HepG2 (cell line): Measurements from ENCODE around the gene COMT. TPM values are rescaled to one million over a fixed set of nuclear protein-coding genes. Genes with fewer than 3 reads are reported as not detected.

Experiments
- HBP1 ChIP-seq: IDR thresholded peaks from 2 replicates; pipeline ENCODE4 v1.6.1; 2016; ENCODE audit warnings: low read depth, control low read depth
- MAZ ChIP-seq, 2 experiments: sonication (generic) in 1 of 2; formaldehyde crosslinking in 1 of 2; IDR thresholded peaks; 2 replicates each; pipeline versions ENCODE4 v1.5.0 to v1.6.1; 2012 to 2020; ENCODE audit warnings: low read depth in 2 of 2, mild to moderate bottlenecking in 2 of 2, borderline replicate concordance in 1 of 2, improper control_type of control experiment in 1 of 2, low read length in 1 of 2, missing genetic modification reagents in 1 of 2, moderate library complexity in 1 of 2
- MYNN ChIP-seq: sonication (generic); formaldehyde crosslinking; IDR thresholded peaks from 2 replicates; pipeline ENCODE4 v1.4.0; 2020; ENCODE audit warnings: mild to moderate bottlenecking, low read depth, missing genetic modification reagents
- NRL ChIP-seq: sonication (generic); formaldehyde crosslinking; IDR thresholded peaks from 2 replicates; pipeline ENCODE4 v1.5.0; 2020; ENCODE audit warnings: missing genetic modification reagents, mild to moderate bottlenecking, moderate library complexity, borderline replicate concordance
- RAD21 ChIP-seq: fragments of 450-650 bp; formaldehyde crosslinking; IDR thresholded peaks from 2 replicates; pipeline ENCODE4 v1.5.0; 2020; ENCODE audit warnings: mild to moderate bottlenecking
- STAG1 ChIP-seq: sonication (generic); formaldehyde crosslinking; IDR thresholded peaks from 2 replicates; pipeline ENCODE4 v1.4.0; 2020; ENCODE audit warnings: missing genetic modification reagents
- XRCC5 ChIP-seq: fragments of 200-400 bp; formaldehyde crosslinking; optimal IDR thresholded peaks from 2 replicates; pipeline ENCODE3; 2017; ENCODE audit warnings: mild to moderate bottlenecking, low read length
- YY1 ChIP-seq: IDR thresholded peaks from 2 replicates; pipeline ENCODE4 v1.6.1; 2011; ENCODE audit warnings: low read length, low read depth, moderate library complexity, mild to moderate bottlenecking; ENCODE audit not compliant: insufficient read depth, insufficient replicate concordance
- ZEB1 ChIP-seq: IDR thresholded peaks from 2 replicates; pipeline ENCODE4 v1.6.1; 2012; ENCODE audit warnings: mild to moderate bottlenecking, low read depth, inconsistent platforms; ENCODE audit not compliant: insufficient replicate concordance
- ZFY ChIP-seq: sonication (generic); formaldehyde crosslinking; IDR thresholded peaks from 2 replicates; pipeline ENCODE4 v1.4.0; 2020; ENCODE audit warnings: missing genetic modification reagents
- ZNF296 ChIP-seq: sonication (generic); formaldehyde crosslinking; conservative IDR thresholded peaks from 2 replicates; pipeline ENCODE4 v1.5.0; 2020; ENCODE audit warnings: mild to moderate bottlenecking, missing genetic modification reagents
- ZNF570 ChIP-seq: sonication (generic); formaldehyde crosslinking; IDR thresholded peaks from 2 replicates; pipeline ENCODE4 v1.4.0; 2020; ENCODE audit warnings: mild to moderate bottlenecking, missing genetic modification reagents, borderline replicate concordance
- ZNF619 ChIP-seq: sonication (generic); formaldehyde crosslinking; IDR thresholded peaks from 2 replicates; pipeline ENCODE4 v1.4.0; 2020; ENCODE audit warnings: mild to moderate bottlenecking, missing genetic modification reagents
- ZNF839 ChIP-seq: sonication (generic); formaldehyde crosslinking; IDR thresholded peaks from 2 replicates; pipeline ENCODE4 v1.4.0; 2020; ENCODE audit warnings: missing genetic modification reagents, mild to moderate bottlenecking, borderline replicate concordance
- ZNF891 ChIP-seq: sonication (generic); formaldehyde crosslinking; IDR thresholded peaks from 2 replicates; pipeline ENCODE4 v1.5.0; 2020; ENCODE audit warnings: mild to moderate bottlenecking, missing genetic modification reagents
- polyA plus RNA-seq, 8 experiments: library from polyadenylated mRNA; depleted of rRNA in 3 of 8; stranded (reverse) in 7 of 8; unstranded in 1 of 8; fragments of >200 nt; fragmentation: Illumina TruSeq in 4 of 8; extraction: Trizol in 4 of 8; gene quantifications; 2 replicates each; pipeline versions ENCODE4 v1.2.1 to v1.2.3, GENCODE V29; 2011 to 2016; ENCODE audit warnings: low read depth in 4 of 8, missing spikeins in 1 of 8, mixed read lengths in 1 of 8; ENCODE audit not compliant: insufficient read depth in 1 of 8
- total RNA-seq, 5 experiments: library from RNA; depleted of rRNA; stranded (reverse); fragments of >200 nt; fragmentation: Illumina TruSeq; extraction: Trizol; gene quantifications; 2 replicates each; pipeline ENCODE4 v1.2.3, GENCODE V29; 2016; ENCODE audit warnings: low read depth in 1 of 5
- TF ChIP-seq, protein P1 (sequence below): sonication (generic); formaldehyde crosslinking; IDR thresholded peaks from 2 replicates; pipeline ENCODE4 v1.4.0; 2020; ENCODE audit warnings: mild to moderate bottlenecking, missing genetic modification reagents
- TF ChIP-seq, protein P2 (sequence below): sonication (generic); formaldehyde crosslinking; IDR thresholded peaks from 2 replicates; pipeline ENCODE4 v1.4.0; 2020; ENCODE audit warnings: missing genetic modification reagents, low read depth, mild to moderate bottlenecking, borderline replicate concordance
- TF ChIP-seq, protein P3 (sequence below): sonication (generic); formaldehyde crosslinking; IDR thresholded peaks from 2 replicates; pipeline ENCODE4; 2020; ENCODE audit warnings: missing genetic modification reagents, mild to moderate bottlenecking, borderline replicate concordance

COMT gene
- total and polyA plus RNA-seq, 2 of the 13 experiments (the other 11 are each of a cell fraction or from before 2014, with no cell fraction given) = 156 to 162 TPM

GRCh38 chr22:19909350-19910179, 32.0 kb upstream of the COMT start (continued):
- TF ChIP-seq, protein P1, sequence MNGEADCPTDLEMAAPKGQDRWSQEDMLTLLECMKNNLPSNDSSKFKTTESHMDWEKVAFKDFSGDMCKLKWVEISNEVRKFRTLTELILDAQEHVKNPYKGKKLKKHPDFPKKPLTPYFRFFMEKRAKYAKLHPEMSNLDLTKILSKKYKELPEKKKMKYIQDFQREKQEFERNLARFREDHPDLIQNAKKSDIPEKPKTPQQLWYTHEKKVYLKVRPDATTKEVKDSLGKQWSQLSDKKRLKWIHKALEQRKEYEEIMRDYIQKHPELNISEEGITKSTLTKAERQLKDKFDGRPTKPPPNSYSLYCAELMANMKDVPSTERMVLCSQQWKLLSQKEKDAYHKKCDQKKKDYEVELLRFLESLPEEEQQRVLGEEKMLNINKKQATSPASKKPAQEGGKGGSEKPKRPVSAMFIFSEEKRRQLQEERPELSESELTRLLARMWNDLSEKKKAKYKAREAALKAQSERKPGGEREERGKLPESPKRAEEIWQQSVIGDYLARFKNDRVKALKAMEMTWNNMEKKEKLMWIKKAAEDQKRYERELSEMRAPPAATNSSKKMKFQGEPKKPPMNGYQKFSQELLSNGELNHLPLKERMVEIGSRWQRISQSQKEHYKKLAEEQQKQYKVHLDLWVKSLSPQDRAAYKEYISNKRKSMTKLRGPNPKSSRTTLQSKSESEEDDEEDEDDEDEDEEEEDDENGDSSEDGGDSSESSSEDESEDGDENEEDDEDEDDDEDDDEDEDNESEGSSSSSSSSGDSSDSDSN (CRISPR knock-in tag) = 0 out of 2 replicates have a peak, but pooled peaks have one; percentile 26
- TF ChIP-seq RAD21 (CRISPR knock-in tag) (peak; percentile 95), ZNF570 (no peak), ZNF296 (CRISPR knock-in tag) (no peak), ZFY (no peak), ZNF891 (CRISPR knock-in tag) (peak; percentile 79; the same call in 1 of the 2 replicates), YY1 (peak; percentile 39), XRCC5 (peak; percentile 33), MAZ (IDR thresholded peaks at IDR 0.05; ENCODE audit: borderline replicate concordance, low read depth, low read length) (no peak), MAZ (CRISPR knock-in tag; IDR thresholded peaks at IDR 0.05; ENCODE audit: low read depth) (0 out of 2 replicates have a peak, but pooled peaks have one; percentile 23), ZNF839 (CRISPR knock-in tag) (peak; percentile 90; the same call in 1 of the 2 replicates), HBP1 (0 out of 2 replicates have a peak, but pooled peaks have one; percentile 69), ZNF619 (CRISPR knock-in tag) (peak; percentile 93), STAG1 (CRISPR knock-in tag) (peak; percentile 96), MYNN (CRISPR knock-in tag) (no peak), ZEB1 (no peak), NRL (CRISPR knock-in tag) (no peak)
- TF ChIP-seq, protein P2, sequence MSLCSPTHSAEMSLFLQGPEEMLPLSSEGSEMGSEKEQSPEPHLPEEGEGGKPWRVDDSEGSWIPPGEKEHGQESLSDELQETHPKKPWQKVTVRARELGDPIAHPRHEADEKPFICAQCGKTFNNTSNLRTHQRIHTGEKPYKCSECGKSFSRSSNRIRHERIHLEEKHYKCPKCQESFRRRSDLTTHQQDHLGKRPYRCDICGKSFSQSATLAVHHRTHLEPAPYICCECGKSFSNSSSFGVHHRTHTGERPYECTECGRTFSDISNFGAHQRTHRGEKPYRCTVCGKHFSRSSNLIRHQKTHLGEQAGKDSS (CRISPR knock-in tag) = peak; percentile 54; the same call in 1 of the 2 replicates
- TF ChIP-seq, protein P3, sequence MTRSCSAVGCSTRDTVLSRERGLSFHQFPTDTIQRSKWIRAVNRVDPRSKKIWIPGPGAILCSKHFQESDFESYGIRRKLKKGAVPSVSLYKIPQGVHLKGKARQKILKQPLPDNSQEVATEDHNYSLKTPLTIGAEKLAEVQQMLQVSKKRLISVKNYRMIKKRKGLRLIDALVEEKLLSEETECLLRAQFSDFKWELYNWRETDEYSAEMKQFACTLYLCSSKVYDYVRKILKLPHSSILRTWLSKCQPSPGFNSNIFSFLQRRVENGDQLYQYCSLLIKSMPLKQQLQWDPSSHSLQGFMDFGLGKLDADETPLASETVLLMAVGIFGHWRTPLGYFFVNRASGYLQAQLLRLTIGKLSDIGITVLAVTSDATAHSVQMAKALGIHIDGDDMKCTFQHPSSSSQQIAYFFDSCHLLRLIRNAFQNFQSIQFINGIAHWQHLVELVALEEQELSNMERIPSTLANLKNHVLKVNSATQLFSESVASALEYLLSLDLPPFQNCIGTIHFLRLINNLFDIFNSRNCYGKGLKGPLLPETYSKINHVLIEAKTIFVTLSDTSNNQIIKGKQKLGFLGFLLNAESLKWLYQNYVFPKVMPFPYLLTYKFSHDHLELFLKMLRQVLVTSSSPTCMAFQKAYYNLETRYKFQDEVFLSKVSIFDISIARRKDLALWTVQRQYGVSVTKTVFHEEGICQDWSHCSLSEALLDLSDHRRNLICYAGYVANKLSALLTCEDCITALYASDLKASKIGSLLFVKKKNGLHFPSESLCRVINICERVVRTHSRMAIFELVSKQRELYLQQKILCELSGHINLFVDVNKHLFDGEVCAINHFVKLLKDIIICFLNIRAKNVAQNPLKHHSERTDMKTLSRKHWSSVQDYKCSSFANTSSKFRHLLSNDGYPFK (CRISPR knock-in tag) = peak; percentile 51; the same call in 1 of the 2 replicates
